Stimulated activated CD4-positive, alpha-beta T cell treated with anti-CD3 and anti-CD28 coated beads, Interleukin-1b, Interleukin-23, amount 100 ng/mL, for 1 hour (primary cell): ENCODE measurements around the gene RPS16.

Source experiments
- DNase-seq, 2 donors: peaks; one replicate each; pipeline ENCODE4 v3.0.0-alpha.2; 2020; ENCODE audit warnings: low read depth in 2 of 2

RPS16 gene

GRCh38 chr19:39388657-39389056 lies 47.1 kb downstream of the RPS16 start:
- no peak for DNase-seq

- no peak for DNase-seq
Measured at GRCh38 chr19:39386557-39386956, 49.2 kb downstream of the RPS16 start.

- no peak for DNase-seq
Measured at GRCh38 chr19:39385629-39386411, 49.9 kb downstream of the RPS16 start.

- no peak for DNase-seq
Measured at GRCh38 chr19:39384839-39385568, 50.7 kb downstream of the RPS16 start.
